ENCODE data around the gene PIGK.

PIGK gene

GRCh38 chr1:77076759-77077158 is 142.5 kb downstream of the PIGK start:
- TF ChIP-seq CTCF (IDR thresholded peaks at IDR 0.05; ENCODE audit: low read depth, low read length): no peak
- H3K4me3 ChIP-seq (ENCODE audit: low read depth, low read length): no peak overlapping the region
- no peak for DNase-seq (ENCODE audit: low read depth, low spot score)
- in situ Hi-C loops (cut with HindIII; ENCODE audit: low sequenced_read_pairs): no loop called here

GRCh38 chr1:77068013-77068412 is 151.2 kb downstream of the PIGK start:
- in situ Hi-C loops (cut with HindIII; ENCODE audit: low sequenced_read_pairs): no loop called here
- no peak overlapping the region for H3K4me3 ChIP-seq (ENCODE audit: low read depth, low read length)
- DNase-seq (ENCODE audit: low read depth, low spot score): no peak

GRCh38 chr1:77065693-77066342 is 153.4 kb downstream of the PIGK start:
- H3K4me3 ChIP-seq (ENCODE audit: low read depth, low read length): no peak overlapping the region
- in situ Hi-C loops (cut with HindIII; ENCODE audit: low sequenced_read_pairs): no loop called here
- DNase-seq (ENCODE audit: low read depth, low spot score): no peak
- TF ChIP-seq CTCF (IDR thresholded peaks at IDR 0.05; ENCODE audit: low read depth, low read length): no peak

More at GRCh38 chr1:77068013-77068412, 151.2 kb downstream of the PIGK start:
- no peak for TF ChIP-seq CTCF (IDR thresholded peaks at IDR 0.05; ENCODE audit: low read depth, low read length)

- DNase-seq (ENCODE audit: low read depth, low spot score): no peak
- TF ChIP-seq CTCF (IDR thresholded peaks at IDR 0.05; ENCODE audit: low read depth, low read length): no peak
- no peak overlapping the region for H3K4me3 ChIP-seq (ENCODE audit: low read depth, low read length)
- in situ Hi-C loops (cut with HindIII; ENCODE audit: low sequenced_read_pairs): no loop called here
Measured at GRCh38 chr1:77064246-77064645, 155.0 kb downstream of the PIGK start.

- H3K4me3 ChIP-seq (ENCODE audit: low read depth, low read length): no peak overlapping the region
- in situ Hi-C loops (cut with HindIII; ENCODE audit: low sequenced_read_pairs): no loop called here
- no peak for TF ChIP-seq CTCF (IDR thresholded peaks at IDR 0.05; ENCODE audit: low read depth, low read length)
- no peak for DNase-seq (ENCODE audit: low read depth, low spot score)
Measured at GRCh38 chr1:77063118-77063517, 156.1 kb downstream of the PIGK start.

GRCh38 chr1:77061162-77061561 is 158.1 kb downstream of the PIGK start:
- in situ Hi-C loops (cut with HindIII; ENCODE audit: low sequenced_read_pairs): no loop called here
- no peak for TF ChIP-seq CTCF (IDR thresholded peaks at IDR 0.05; ENCODE audit: low read depth, low read length)
- no peak overlapping the region for H3K4me3 ChIP-seq (ENCODE audit: low read depth, low read length)

More at GRCh38 chr1:77061162-77061561, 158.1 kb downstream of the PIGK start:
- DNase-seq (ENCODE audit: low read depth, low spot score): no peak

All from astrocyte of the spinal cord (primary cell).